H1 (cell line): Measurements from ENCODE around the gene BBS9. TPM values are rescaled to one million over a fixed set of nuclear protein-coding genes. Genes with fewer than 3 reads are reported as not detected.

Source experiments
- CTCF ChIA-PET: fragments of 300-600 bp; sonication (Branson Sonifier 250); formaldehyde crosslinking; loops from one replicate; lab custom pipeline; 2021; ENCODE audit not compliant: partially characterized antibody; lab: Charles Lee
- POLR2A ChIA-PET: fragments of 300-600 bp; sonication (Branson Sonifier 250); formaldehyde crosslinking; loops from one replicate; lab custom pipeline; 2021; ENCODE audit warnings: inconsistent platforms; ENCODE audit not compliant: partially characterized antibody; lab: Charles Lee
- DNase-seq, 2 experiments: peaks; one replicate each; pipeline versions ENCODE4 v3.0.0 to v3.0.0-alpha.2; 2010 to 2022; ENCODE audit warnings: low spot score in 2 of 2, low read depth in 1 of 2, mixed read lengths in 1 of 2
- FAIRE-seq: peaks from 2 replicates; lab custom pipeline; 2011; peaks lifted over from hg19 to GRCh38; lab: Jason Lieb, UNC
- H2AFZ ChIP-seq: 2 replicates; pipeline ENCODE4 v1.8.1; 2012; ENCODE audit warnings: low read length, inconsistent platforms
- H2AK5ac ChIP-seq: 2 replicates; pipeline ENCODE4 v1.6.1; 2013; ENCODE audit warnings: low read depth, low read length
- H2BK120ac ChIP-seq: replicated peaks from 2 replicates; pipeline ENCODE3; 2013; ENCODE audit warnings: low read depth, low read length, inconsistent platforms
- H2BK12ac ChIP-seq: 2 replicates; pipeline ENCODE4 v1.6.1; 2013; ENCODE audit warnings: low read depth, low read length
- H2BK15ac ChIP-seq: 2 replicates; pipeline ENCODE4 v1.6.1; 2013; ENCODE audit warnings: low read length
- H2BK20ac ChIP-seq: 2 replicates; pipeline ENCODE4 v1.6.1; 2013; ENCODE audit warnings: low read length
- H2BK5ac ChIP-seq: 2 replicates; pipeline ENCODE4 v1.6.1; 2013; ENCODE audit warnings: low read depth, low read length
- H3K14ac ChIP-seq: 2 replicates; pipeline ENCODE4 v1.6.1; 2013; ENCODE audit warnings: inconsistent platforms; ENCODE audit not compliant: insufficient read length
- H3K18ac ChIP-seq: 2 replicates; pipeline ENCODE4 v1.6.1; 2013; ENCODE audit warnings: low read length; ENCODE audit errors: extremely low read depth
- H3K23ac ChIP-seq: 2 replicates; pipeline ENCODE4 v1.6.1; 2013; ENCODE audit warnings: inconsistent platforms; ENCODE audit not compliant: insufficient read length
- H3K23me2 ChIP-seq: 2 replicates; pipeline ENCODE4 v1.6.1; 2013; ENCODE audit warnings: low read depth, low read length
- H3K27ac ChIP-seq: 2 replicates; pipeline ENCODE4 v1.6.1; 2011; ENCODE audit warnings: low read depth, low read length, inconsistent platforms
- H3K27me3 ChIP-seq, 4 experiments: replicated peaks in 1 of 4; 1 replicate in 1 of 4; 2 replicates in 3 of 4; pipeline versions ENCODE4 v1.6.1 to v1.8.1; 2011 to 2013; ENCODE audit warnings: low read length in 3 of 4, mild to moderate bottlenecking in 3 of 4, inconsistent platforms in 2 of 4, mixed read lengths in 2 of 4, moderate library complexity in 1 of 4; ENCODE audit not compliant: control insufficient read depth in 3 of 4, insufficient read depth in 3 of 4; ENCODE audit errors: extremely low read depth in 1 of 4
- H3K36me3 ChIP-seq, 4 experiments: 2 replicates each; pipeline versions ENCODE4 v1.6.1 to v1.8.1; 2011 to 2013; ENCODE audit warnings: mild to moderate bottlenecking in 4 of 4, low read length in 3 of 4, moderate library complexity in 2 of 4, control low read depth in 1 of 4, inconsistent platforms in 1 of 4; ENCODE audit not compliant: insufficient read depth in 4 of 4, control insufficient read depth in 2 of 4
- H3K4ac ChIP-seq: replicated peaks from 2 replicates; pipeline ENCODE3; 2013; ENCODE audit warnings: low read length, low read depth, mixed read lengths, inconsistent platforms; ENCODE audit not compliant: insufficient read length
- H3K4me1 ChIP-seq, 4 experiments: replicated peaks in 1 of 4; 1 replicate in 1 of 4; 2 replicates in 3 of 4; pipeline versions ENCODE4 v1.6.1 to v1.8.1; 2011 to 2013; ENCODE audit warnings: low read length in 3 of 4, inconsistent platforms in 2 of 4, mixed read lengths in 1 of 4; ENCODE audit not compliant: insufficient read depth in 4 of 4, control insufficient read depth in 3 of 4
- H3K4me2 ChIP-seq, 2 experiments: 2 replicates each; pipeline versions ENCODE4 v1.6.1 to v1.8.1; 2011 to 2013; ENCODE audit warnings: low read depth in 2 of 2, low read length in 2 of 2, control low read depth in 1 of 2, inconsistent platforms in 1 of 2, mild to moderate bottlenecking in 1 of 2; ENCODE audit not compliant: insufficient read depth in 1 of 2
- H3K4me3 ChIP-seq, 4 experiments: fragments of 200-600, 300-600 bp in 1 of 4; sonication (generic), shearing (Covaris generic), sonication (Bioruptor Twin) in 1 of 4; 2 replicates each; pipeline versions ENCODE4 v1.5.1 to v1.8.1; 2011 to 2016; ENCODE audit warnings: low read length in 4 of 4, low read depth in 3 of 4, control low read depth in 2 of 4, inconsistent platforms in 2 of 4, mild to moderate bottlenecking in 2 of 4, mixed read lengths in 1 of 4, moderate library complexity in 1 of 4; ENCODE audit not compliant: insufficient read depth in 2 of 4; ENCODE audit errors: extremely low read depth in 1 of 4
- H3K56ac ChIP-seq: replicated peaks from 2 replicates; pipeline ENCODE3; 2013; ENCODE audit warnings: low read depth, mild to moderate bottlenecking, mixed read lengths, low read length, inconsistent platforms; ENCODE audit not compliant: insufficient read length
- H3K79me1 ChIP-seq: 2 replicates; pipeline ENCODE4 v1.6.1; 2013; ENCODE audit warnings: low read depth, low read length, control low read depth
- H3K79me2 ChIP-seq, 2 experiments: 2 replicates each; pipeline versions ENCODE4 v1.6.1 to v1.8.1; 2012 to 2013; ENCODE audit warnings: low read length in 2 of 2, mild to moderate bottlenecking in 2 of 2, inconsistent platforms in 1 of 2; ENCODE audit not compliant: insufficient read depth in 2 of 2, control insufficient read depth in 1 of 2
- H3K9ac ChIP-seq, 4 experiments: replicated peaks in 1 of 4; 1 replicate in 1 of 4; 2 replicates in 3 of 4; pipeline versions ENCODE4 v1.6.1 to v1.8.1; 2011 to 2013; ENCODE audit warnings: low read depth in 3 of 4, low read length in 3 of 4, control low read depth in 2 of 4, mild to moderate bottlenecking in 2 of 4, moderate library complexity in 2 of 4, inconsistent platforms in 1 of 4; ENCODE audit errors: extremely low read depth in 1 of 4
- H3K9me3 ChIP-seq, 2 experiments: 2 replicates each; pipeline versions ENCODE4 v1.6.1 to v1.8.1; 2012 to 2013; ENCODE audit warnings: mild to moderate bottlenecking in 2 of 2, moderate library complexity in 2 of 2, control low read depth in 1 of 2, inconsistent platforms in 1 of 2, low read depth in 1 of 2, low read length in 1 of 2, mixed read lengths in 1 of 2; ENCODE audit not compliant: insufficient read depth in 2 of 2
- H4K20me1 ChIP-seq, 2 experiments: replicated peaks in 1 of 2; 2 replicates each; pipeline versions ENCODE3 to v1.8.1; 2011 to 2013; ENCODE audit warnings: inconsistent platforms in 2 of 2, low read length in 2 of 2, mild to moderate bottlenecking in 1 of 2; ENCODE audit not compliant: insufficient read depth in 2 of 2, control insufficient read depth in 1 of 2
- H4K5ac ChIP-seq: 2 replicates; pipeline ENCODE4 v1.6.1; 2013; ENCODE audit warnings: low read length, low read depth, mixed read lengths, inconsistent platforms; ENCODE audit not compliant: insufficient read length
- H4K8ac ChIP-seq: 2 replicates; pipeline ENCODE4 v1.8.0; 2013; ENCODE audit warnings: mild to moderate bottlenecking, moderate library complexity, low read length, inconsistent platforms; ENCODE audit not compliant: insufficient read depth; ENCODE audit errors: extremely low read depth
- H4K91ac ChIP-seq: replicated peaks from 2 replicates; pipeline ENCODE3; 2013; ENCODE audit warnings: low read length, mixed read lengths, inconsistent platforms; ENCODE audit not compliant: insufficient read length
- CBX8 ChIP-seq: fragments of 300-800, 300-1000 bp; sonication (generic); IDR thresholded peaks from 2 replicates; pipeline ENCODE4 v1.7.1; 2016; ENCODE audit warnings: low read depth, low read length, borderline replicate concordance
- KDM5A ChIP-seq: fragments of 200-600 bp; IDR thresholded peaks from 2 replicates; pipeline ENCODE4 v1.7.1; 2012; ENCODE audit warnings: mild to moderate bottlenecking, low read length, inconsistent platforms, mixed read lengths
- RNF2 ChIP-seq: fragments of 200-900, 300-1000 bp; sonication (generic); IDR thresholded peaks from 2 replicates; pipeline ENCODE4 v1.7.1; 2016; ENCODE audit warnings: borderline replicate concordance, low read depth, mild to moderate bottlenecking, antibody characterized with exemption, low read length; ENCODE audit not compliant: poor library complexity, severe bottlenecking; ENCODE audit errors: missing control alignments
- RXRA ChIP-seq: IDR thresholded peaks from 2 replicates; pipeline ENCODE4 v1.6.1; 2011; ENCODE audit warnings: low read depth, mild to moderate bottlenecking, low read length, moderate library complexity; ENCODE audit not compliant: insufficient read depth
- SAP30 ChIP-seq: fragments of 300-600 bp; sonication (generic); IDR thresholded peaks from 2 replicates; pipeline ENCODE4 v1.7.1; 2012; ENCODE audit warnings: low read length, moderate library complexity, mild to moderate bottlenecking, inconsistent platforms; ENCODE audit not compliant: insufficient read depth, insufficient replicate concordance
- TBP ChIP-seq: IDR thresholded peaks from 2 replicates; pipeline ENCODE4 v1.6.1; 2011; ENCODE audit warnings: low read depth, low read length, improper control_type of control experiment
- polyA plus RNA-seq, 7 experiments: library from polyadenylated mRNA; depleted of rRNA in 3 of 7; stranded (reverse) in 5 of 7; unstranded in 2 of 7; fragments of >200 nt in 5 of 7; fragments of 200-250 nt in 2 of 7; gene quantifications; 1 replicate in 5 of 7; 2 replicates in 1 of 7; 4 replicates in 1 of 7; pipeline versions ENCODE4 v1.2.1 to v1.2.3, GENCODE V29; 2011 to 2013; ENCODE audit warnings: missing spikeins in 2 of 7, mixed read lengths in 2 of 7
- total RNA-seq: library from RNA; stranded (reverse); fragmentation: NEBNext Ultra II Directional; extraction: Animal tissue kit (Norgen Biotek cat#: 25700); gene quantifications from 2 replicates; pipeline ENCODE4 v1.2.1, GENCODE V29; 2021
- TF ChIP-seq, protein P1 (sequence below): IDR thresholded peaks from 2 replicates; pipeline ENCODE4 v1.6.1; 2012; ENCODE audit warnings: inconsistent platforms

BBS9 gene
- total and polyA plus RNA-seq, 2 of the 8 experiments (the other 6 are each of a cell fraction or from before 2014, with no cell fraction given): 22.3 to 37.0 TPM

DNA sequence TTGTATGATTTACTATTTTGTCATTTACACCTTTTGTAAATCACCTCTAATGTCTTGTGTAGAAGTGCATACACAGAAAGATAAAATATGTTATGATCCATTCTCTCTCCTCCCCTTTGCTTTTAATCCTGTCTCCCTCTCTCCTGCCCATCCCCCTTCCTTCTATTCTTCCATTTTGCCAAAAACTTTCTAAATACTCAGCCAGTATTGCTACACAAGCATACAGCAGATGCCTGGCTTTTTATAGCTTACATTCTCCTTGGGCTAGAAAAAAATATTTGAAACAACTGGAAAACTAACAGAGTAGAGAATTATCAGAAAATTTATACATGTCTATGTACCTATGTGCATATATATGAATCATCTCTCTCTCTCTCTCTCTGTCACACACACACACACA is 467.3 kb downstream of the BBS9 start:
- Histone ChIP-seq H2BK20ac (no peak overlapping the region), H4K5ac (no peak overlapping the region), H3K56ac (peak overlapping the region; percentile 46), H3K4ac (no peak overlapping the region), H3K27ac (no peak overlapping the region), H2BK12ac (no peak overlapping the region), H3K4me2 (no peak overlapping the region), H3K23ac (no peak overlapping the region), H3K9ac (no peak overlapping the region), H4K20me1 (no peaks in the 10 kb centered on the region), H2AFZ (no peak overlapping the region), H3K27me3 (peaks cover 0 to 1% (median 0%) of the 10 kb centered on the region in 4 experiments; a peak in 1 of 7 replicates), H3K4me3 (no peak overlapping the region), H2AK5ac (no peak overlapping the region), H3K14ac (no peak overlapping the region), H2BK120ac (no peak overlapping the region), H3K79me1 (no peaks in the 10 kb centered on the region), H3K9me3 (no peaks in the 10 kb centered on the region), H3K18ac (no peak overlapping the region), H3K23me2 (no peaks in the 10 kb centered on the region), H4K8ac (no peak overlapping the region), H3K79me2 (no peaks in the 10 kb centered on the region), H2BK5ac (no peak overlapping the region), H3K36me3 (no peaks in the 10 kb centered on the region), H3K4me1 (peaks cover 0 to 2% (median 0%) of the 10 kb centered on the region in 4 experiments; a peak in 1 of 7 replicates), H2BK15ac (no peak overlapping the region), H4K91ac (no peak overlapping the region)
- ChIA-PET POLR2A (interaction anchor here (0.7 kb wide), 1 partner anchor 1571 kb away, joined by 3 read pairs; no protein-coding TSS in a partner anchor), CTCF (no interaction called here)
- no peak for FAIRE-seq
- no peak for DNase-seq
- TF ChIP-seq SAP30: no peak
- no peak for TF ChIP-seq RNF2
- TF ChIP-seq TBP: no peak
- no peak for TF ChIP-seq RXRA
- TF ChIP-seq CBX8: no peak
- TF ChIP-seq, protein P1, sequence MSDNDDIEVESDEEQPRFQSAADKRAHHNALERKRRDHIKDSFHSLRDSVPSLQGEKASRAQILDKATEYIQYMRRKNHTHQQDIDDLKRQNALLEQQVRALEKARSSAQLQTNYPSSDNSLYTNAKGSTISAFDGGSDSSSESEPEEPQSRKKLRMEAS: no peak
- no peak for TF ChIP-seq KDM5A
